Heart left ventricle (tissue), 16 donors: Measurements from ENCODE around the gene FAM20C. TPM values are rescaled to one million over a fixed set of nuclear protein-coding genes. Genes with fewer than 3 reads are reported as not detected.

Experiments
- ATAC-seq, 4 donors: fragments of 200-7000 bp; cut with Tn5 transposase; one replicate each; pipeline ENCODE4 v1.9.1; 2020 to 2022; ENCODE audit warnings: moderate library complexity in 4 of 4, mild to moderate bottlenecking in 3 of 4, moderate number of reproducible peaks in 1 of 4
- DNase-seq, 5 donors: peaks; one replicate each; pipeline ENCODE4 v3.0.0-alpha.2; 2020
- H3K27ac ChIP-seq, 12 donors: fragments of 200-600 bp; sonication (generic) in 4 of 12; one replicate each; pipeline versions ENCODE4 v1.5.0 to v1.8.0; 2016 to 2022; ENCODE audit warnings: mild to moderate bottlenecking in 2 of 12
- H3K27me3 ChIP-seq, 9 donors: fragments of 200-600 bp; sonication (generic) in 2 of 9; one replicate each; pipeline versions ENCODE4 v1.5.1 to v1.8.0; 2016 to 2022; ENCODE audit warnings: mild to moderate bottlenecking in 3 of 9
- H3K36me3 ChIP-seq, 9 donors: fragments of 200-600 bp; sonication (generic) in 2 of 9; one replicate each; pipeline versions ENCODE4 v1.5.0 to v1.8.0; 2018 to 2022; ENCODE audit warnings: mild to moderate bottlenecking in 2 of 9
- H3K4me1 ChIP-seq, 12 donors: fragments of 200-600 bp; sonication (generic) in 4 of 12; one replicate each; pipeline versions ENCODE4 v1.5.0 to v1.8.0; 2016 to 2022; ENCODE audit warnings: mild to moderate bottlenecking in 3 of 12
- H3K4me3 ChIP-seq, 12 donors: fragments of 200-600 bp; sonication (generic) in 4 of 12; one replicate each; pipeline versions ENCODE4 v1.5.0 to v1.8.0; 2017 to 2022; ENCODE audit warnings: mild to moderate bottlenecking in 9 of 12, moderate library complexity in 4 of 12
- H3K9me3 ChIP-seq, 12 donors: fragments of 200-600 bp; sonication (generic) in 4 of 12; one replicate each; pipeline versions ENCODE4 v1.5.0 to v1.8.0; 2016 to 2022; ENCODE audit warnings: mild to moderate bottlenecking in 1 of 12
- CTCF ChIP-seq, 12 donors: fragments of 200-600 bp; sonication (generic) in 4 of 12; IDR thresholded peaks; one replicate each; pipeline versions ENCODE4 v1.5.0 to v1.8.0; 2018 to 2022; ENCODE audit warnings: antibody characterized with exemption in 12 of 12, mild to moderate bottlenecking in 5 of 12
- POLR2A ChIP-seq, 2 donors: fragments of 450-650 bp; IDR thresholded peaks; one replicate each; pipeline ENCODE4 v1.6.1; 2017; ENCODE audit warnings: antibody characterized with exemption in 2 of 2, mild to moderate bottlenecking in 2 of 2, moderate library complexity in 2 of 2
- WGBS, 4 donors: extraction: QIAGEN DNeasy Blood & Tissue Kit in 2 of 4; methylation state at CpG; one replicate each; pipeline versions ENCODE4 v1.1.5 to v1.1.7; 2013 to 2018; 5-methylcytosine and 5-hydroxymethylcytosine counted together
- intact Hi-C, 10 donors: fragments of 100-400 bp; cut with DNase I; formaldehyde crosslinking; loops; one replicate each; pipeline versions ENCODE4 v1.11.1 to v1.14.2; 2022
- polyA plus RNA-seq, 2 donors: library from polyadenylated mRNA; stranded (reverse); fragments of 200-250 nt; gene quantifications; one replicate each; pipeline ENCODE4 v1.2.3, GENCODE V29; 2013
- total RNA-seq, 9 donors: library from RNA; depleted of rRNA in 2 of 9; stranded (reverse); fragments of >200 nt in 2 of 9; fragmentation: NEBNext Ultra II Directional in 3 of 9; extraction: Animal tissue kit (Norgen Biotek cat#: 25700) in 3 of 9; gene quantifications; one replicate each; pipeline versions ENCODE4 v1.1.0 to v1.2.4, GENCODE V29; 2016 to 2023
- donor health status: ischemic (EF 13 %, LVEDD 7.1; RV severe dilation, severe dysfunction).
- donor health status: healthy with polysubstance abuse.
- donor health status: DM: no; HTN: yes; CAD: no.
- donor health status: DM: no; HTN: no; CAD: no.
- donor health status: ischemic (EF 25% LVEDD 6.9; RV normal size, moderate dysfunction).
- donor health status: ischemic (EF 25% LVEDD 5.7; RV mildly dilated, moderate dysfunction).
- donor health status: healthy.
- donor health status: DM: yes; HTN: yes; CAD: no.
- donor health status: ischemic (EF 35%, LVEDD 5.7; RV mildly dilated, moderate dysfunction).
- donor health status: nonischemic (EF 11% LVEDD 7.7; RV severe dilation, severe dysfunction).
- donor health status: DM: yes; HTN: yes; CAD: no.
- donor health status: PGD.
- donor health status: ischemic (EF 29% LVEDD 5.4; RV normal size, mild dysfunction).
- donor health status: nonischemic (EF 23%, LVEDD 6.1; RV moderate dilation, normal function).

Gene FAM20C
- total and polyA plus RNA-seq, 11 donors = 11.1 to 52.0 (median 21.0) TPM

GRCh38 chr7:300546-301290 lies 108.3 kb downstream of the FAM20C start:
- intact Hi-C loops = no loop called here
- Histone ChIP-seq H3K27ac (no peak overlapping the region), H3K4me1 (no peaks in the 10 kb centered on the region), H3K27me3 (peaks cover 0 to 7% (median 2%) of the 10 kb centered on the region in 9 donors), H3K4me3 (no peak overlapping the region), H3K9me3 (no peaks in the 10 kb centered on the region), H3K36me3 (no peaks in the 10 kb centered on the region)
- 84 to 94% (median 93%) methylated on average over 12 to 13 of the region's 13 CpGs for WGBS, 4 donors
- ATAC-seq = no peak
- TF ChIP-seq POLR2A (IDR thresholded peaks at IDR 0.05) (no peak), CTCF (IDR thresholded peaks at IDR 0.05) (no peak)
- peak in 2 of 5 donors; percentile 14 to 33 for DNase-seq

GRCh38 chr7:301291-302053 lies 109.1 kb downstream of the FAM20C start:
- Histone ChIP-seq H3K27me3 (peaks cover 0 to 6% (median 0%) of the 10 kb centered on the region in 9 donors), H3K36me3 (no peaks in the 10 kb centered on the region), H3K4me1 (no peaks in the 10 kb centered on the region), H3K4me3 (no peak overlapping the region), H3K9me3 (no peaks in the 10 kb centered on the region), H3K27ac (no peak overlapping the region)
- 81 to 86% (median 85%) methylated on average over 33 to 34 of the region's 34 CpGs for WGBS, 4 donors
- TF ChIP-seq CTCF (IDR thresholded peaks at IDR 0.05) (no peak), POLR2A (IDR thresholded peaks at IDR 0.05) (no peak)
- no peak for ATAC-seq
- DNase-seq = peak in 2 of 5 donors; percentile 10 to 52
- intact Hi-C loops = no loop called here

GRCh38 chr7:302054-302992 lies 110.0 kb downstream of the FAM20C start:
- H3K9me3 ChIP-seq = peaks cover 0 to 2% (median 0%) of the 10 kb centered on the region in 12 donors

More at GRCh38 chr7:302054-302992, 110.0 kb downstream of the FAM20C start:
- H3K4me3 ChIP-seq = no peak overlapping the region
- ATAC-seq (no peak), DNase-seq (peak in 2 of 5 donors; percentile 16 to 40)
- intact Hi-C loops = no loop called here
- H3K27me3 ChIP-seq = peaks cover 0 to 6% (median 0%) of the 10 kb centered on the region in 9 donors
- H3K36me3 ChIP-seq = no peaks in the 10 kb centered on the region
- no peaks in the 10 kb centered on the region for H3K4me1 ChIP-seq
- TF ChIP-seq POLR2A (IDR thresholded peaks at IDR 0.05) (no peak), CTCF (IDR thresholded peaks at IDR 0.05) (no peak)
- 86 to 94% (median 91%) methylated on average over 12 to 18 of the region's 18 CpGs for WGBS, 4 donors
- H3K27ac ChIP-seq = no peak overlapping the region
